Mesodermal cell (in vitro differentiated cells): Measurements from ENCODE around the gene IGSF8.

Experiments
- H3K27ac ChIP-seq: 2 replicates; pipeline ENCODE4 v1.7.0; 2013; ENCODE audit warnings: mild to moderate bottlenecking, low read depth, low read length, moderate library complexity; ENCODE audit not compliant: severe bottlenecking
- H3K36me3 ChIP-seq: 2 replicates; pipeline ENCODE4 v1.7.1; 2013; ENCODE audit warnings: mild to moderate bottlenecking, low read length, moderate library complexity; ENCODE audit not compliant: control insufficient read depth, insufficient read depth
- H3K4me1 ChIP-seq: one replicate; pipeline ENCODE4 v1.7.1; 2013; ENCODE audit warnings: mild to moderate bottlenecking, low read length; ENCODE audit not compliant: insufficient read depth, control insufficient read depth, poor library complexity, severe bottlenecking
- H3K4me3 ChIP-seq: 2 replicates; pipeline ENCODE4 v1.7.0; 2013; ENCODE audit warnings: low read length, control low read depth, mild to moderate bottlenecking; ENCODE audit not compliant: insufficient read depth, poor library complexity, severe bottlenecking; ENCODE audit errors: extremely low read depth
- H3K9me3 ChIP-seq: 2 replicates; pipeline ENCODE4 v1.7.1; 2013; ENCODE audit warnings: mild to moderate bottlenecking, low read length, moderate library complexity; ENCODE audit not compliant: control insufficient read depth
- WGBS, 2 experiments: methylation state at CpG; one replicate each; pipeline ENCODE4 v1.1.5; 2013; ENCODE audit warnings: missing lambda C conversion rate in 2 of 2; ENCODE audit not compliant: insufficient coverage in 2 of 2; 5-methylcytosine and 5-hydroxymethylcytosine counted together

IGSF8 gene

DNA sequence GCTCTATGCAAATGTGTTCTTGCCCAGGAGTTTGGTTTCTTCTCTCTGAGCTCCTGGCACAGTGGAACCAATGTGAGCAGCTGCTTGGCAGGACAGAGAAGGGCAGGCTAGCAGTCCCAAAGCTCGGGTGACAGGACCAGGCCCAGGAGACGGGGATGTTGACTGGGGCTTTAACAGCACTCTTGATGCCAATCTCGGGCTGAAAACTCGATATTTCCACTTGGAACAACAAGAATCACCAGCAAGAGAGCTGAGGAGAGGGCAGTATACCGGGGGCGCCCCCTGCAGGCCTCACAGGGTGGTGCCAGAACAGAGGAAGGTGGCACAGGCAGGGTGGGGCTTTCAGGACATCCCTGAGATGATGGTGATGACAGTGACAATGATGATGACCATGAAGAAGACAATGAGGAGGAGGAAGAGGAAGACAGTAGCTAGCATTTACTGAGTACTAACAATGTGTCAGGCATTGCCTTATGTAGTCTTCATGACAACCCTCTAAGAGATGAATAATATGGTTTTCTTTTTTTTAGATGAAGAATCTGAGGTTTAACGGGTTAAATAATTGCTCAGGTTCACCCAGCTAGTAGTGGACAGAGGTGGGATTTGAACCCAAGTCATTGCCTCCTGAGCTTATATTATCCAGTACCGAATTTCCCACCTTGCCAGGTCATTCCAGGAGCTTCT is 19.8 kb downstream of the IGSF8 start:
- Histone ChIP-seq H3K27ac (no peak overlapping the region), H3K9me3 (no peaks in the 10 kb centered on the region), H3K4me3 (no peak overlapping the region), H3K36me3 (no peaks in the 10 kb centered on the region), H3K4me1 (no peaks in the 10 kb centered on the region)
- 7 to 9% methylated on average over 6 of the region's 8 CpGs for WGBS, 2 experiments

DNA sequence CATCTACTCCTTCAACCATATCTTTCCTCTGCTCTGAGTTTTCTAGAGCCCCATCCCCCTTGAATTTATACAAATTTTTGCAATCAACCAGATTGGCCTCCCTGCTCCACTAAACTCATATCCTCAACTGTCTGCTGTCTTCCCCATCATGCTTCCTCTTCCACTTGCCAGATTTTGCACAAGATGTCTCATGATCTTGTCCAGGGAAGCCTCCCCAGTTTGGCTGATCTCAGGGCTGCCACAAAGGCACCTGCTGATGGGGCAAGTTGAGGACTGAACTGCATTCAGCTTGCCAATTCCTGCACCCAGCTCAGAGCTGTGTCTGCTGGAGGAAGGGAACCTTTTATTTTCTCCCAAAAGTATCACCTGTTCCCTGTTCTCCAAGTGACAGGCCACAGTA is 20.9 kb downstream of the IGSF8 start:
- no peak overlapping the region for H3K4me3 ChIP-seq
- no peak overlapping the region for H3K27ac ChIP-seq
- no peaks in the 10 kb centered on the region for H3K9me3 ChIP-seq
- no peaks in the 10 kb centered on the region for H3K36me3 ChIP-seq
- no peaks in the 10 kb centered on the region for H3K4me1 ChIP-seq

DNA sequence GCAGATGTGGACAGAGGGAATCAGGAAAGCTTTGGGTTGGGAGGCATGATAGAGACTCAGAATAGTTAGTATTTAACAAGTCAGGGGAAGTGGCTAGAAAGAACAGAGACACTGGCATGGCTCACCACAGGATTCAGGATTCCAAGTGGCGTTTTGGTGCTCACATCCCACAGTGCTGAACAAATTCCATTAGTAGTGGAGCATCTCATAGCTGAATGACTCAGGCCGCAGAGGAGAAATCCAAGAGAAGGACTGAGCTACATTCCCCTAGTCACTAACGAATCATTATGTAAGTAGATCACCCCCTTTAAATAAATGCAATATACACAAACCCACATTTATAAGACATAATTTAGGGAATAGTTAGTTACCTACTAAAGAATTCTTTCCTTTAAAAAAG is 22.1 kb downstream of the IGSF8 start:
- Histone ChIP-seq H3K27ac (no peak overlapping the region), H3K9me3 (no peaks in the 10 kb centered on the region), H3K4me3 (no peak overlapping the region), H3K4me1 (no peaks in the 10 kb centered on the region), H3K36me3 (no peaks in the 10 kb centered on the region)
- WGBS, 2 experiments: 62 to 83% methylated on average over 2 of the region's 3 CpGs

DNA sequence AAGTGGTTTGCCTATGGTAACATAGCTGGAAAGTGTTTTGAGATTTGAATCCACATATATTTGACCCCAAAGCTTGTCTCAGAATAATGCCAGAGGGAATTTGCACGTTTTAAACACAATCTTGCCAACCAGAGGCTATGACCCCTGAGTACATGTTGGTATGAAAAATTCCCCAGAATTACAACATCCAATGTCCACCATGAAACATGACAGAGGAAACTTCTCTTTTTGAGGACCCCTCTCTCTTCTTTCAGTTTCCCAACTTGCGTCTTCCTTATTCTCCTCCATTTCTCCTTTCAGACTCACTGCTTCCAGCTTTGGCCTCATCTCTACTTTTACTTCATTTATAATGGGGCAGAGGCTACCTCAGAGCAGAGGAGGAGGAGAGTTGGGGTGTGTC is 22.6 kb downstream of the IGSF8 start:
- Histone ChIP-seq H3K9me3 (no peaks in the 10 kb centered on the region), H3K4me1 (no peaks in the 10 kb centered on the region), H3K27ac (no peak overlapping the region), H3K4me3 (no peak overlapping the region), H3K36me3 (no peaks in the 10 kb centered on the region)
- 50 to 61% methylated on average over 1 to 2 of the region's 2 CpGs for WGBS, 2 experiments

DNA sequence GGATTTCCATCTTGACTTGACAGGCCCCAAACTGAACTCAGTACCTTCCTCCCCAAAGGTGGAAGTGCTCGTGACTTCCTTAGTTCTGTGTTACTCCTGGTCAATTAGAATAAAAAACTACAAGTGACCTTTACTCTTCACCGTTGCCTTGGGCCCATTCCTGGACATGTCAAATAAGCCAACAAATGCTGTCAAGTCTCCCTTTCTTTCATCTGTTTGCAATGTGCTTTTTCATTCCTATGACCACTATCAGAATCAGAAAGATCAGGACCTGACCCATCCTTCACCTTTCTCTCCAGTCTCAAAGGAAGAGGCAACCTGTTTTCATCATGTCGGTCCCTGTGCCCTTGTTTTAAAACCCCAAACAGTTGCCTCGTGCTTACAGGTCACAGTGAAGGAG is 23.6 kb downstream of the IGSF8 start:
- Histone ChIP-seq H3K36me3 (no peaks in the 10 kb centered on the region), H3K4me1 (peaks cover under 1% of the 10 kb centered on the region), H3K4me3 (no peak overlapping the region), H3K27ac (no peak overlapping the region), H3K9me3 (no peaks in the 10 kb centered on the region)
- WGBS, 2 experiments: 69 to 93% methylated on average over 2 to 3 of the region's 4 CpGs

DNA sequence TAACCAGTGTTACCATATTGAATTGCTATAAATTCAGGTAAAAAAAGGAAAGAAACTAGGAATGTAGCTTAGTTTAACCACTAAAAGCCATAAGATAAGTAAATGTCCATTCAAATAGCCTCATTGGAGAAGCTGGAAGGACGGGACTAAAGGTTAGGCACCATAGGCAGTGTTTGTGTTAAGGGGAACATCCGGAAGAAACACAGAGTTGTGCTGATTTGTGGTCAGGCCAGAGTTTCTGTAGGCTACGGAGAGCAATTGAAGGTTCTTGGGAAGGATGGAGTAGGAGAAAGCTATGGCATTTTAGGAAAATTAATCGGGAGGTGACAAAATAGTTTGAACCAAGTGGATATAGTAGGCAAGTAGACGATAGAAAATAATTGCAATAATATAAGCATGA is 27.1 kb downstream of the IGSF8 start:
- Histone ChIP-seq H3K4me3 (no peak overlapping the region), H3K4me1 (peaks cover 3% of the 10 kb centered on the region), H3K27ac (no peak overlapping the region), H3K36me3 (no peaks in the 10 kb centered on the region), H3K9me3 (no peaks in the 10 kb centered on the region)
- 85 to 96% methylated on average over 5 of the region's 5 CpGs for WGBS, 2 experiments

DNA sequence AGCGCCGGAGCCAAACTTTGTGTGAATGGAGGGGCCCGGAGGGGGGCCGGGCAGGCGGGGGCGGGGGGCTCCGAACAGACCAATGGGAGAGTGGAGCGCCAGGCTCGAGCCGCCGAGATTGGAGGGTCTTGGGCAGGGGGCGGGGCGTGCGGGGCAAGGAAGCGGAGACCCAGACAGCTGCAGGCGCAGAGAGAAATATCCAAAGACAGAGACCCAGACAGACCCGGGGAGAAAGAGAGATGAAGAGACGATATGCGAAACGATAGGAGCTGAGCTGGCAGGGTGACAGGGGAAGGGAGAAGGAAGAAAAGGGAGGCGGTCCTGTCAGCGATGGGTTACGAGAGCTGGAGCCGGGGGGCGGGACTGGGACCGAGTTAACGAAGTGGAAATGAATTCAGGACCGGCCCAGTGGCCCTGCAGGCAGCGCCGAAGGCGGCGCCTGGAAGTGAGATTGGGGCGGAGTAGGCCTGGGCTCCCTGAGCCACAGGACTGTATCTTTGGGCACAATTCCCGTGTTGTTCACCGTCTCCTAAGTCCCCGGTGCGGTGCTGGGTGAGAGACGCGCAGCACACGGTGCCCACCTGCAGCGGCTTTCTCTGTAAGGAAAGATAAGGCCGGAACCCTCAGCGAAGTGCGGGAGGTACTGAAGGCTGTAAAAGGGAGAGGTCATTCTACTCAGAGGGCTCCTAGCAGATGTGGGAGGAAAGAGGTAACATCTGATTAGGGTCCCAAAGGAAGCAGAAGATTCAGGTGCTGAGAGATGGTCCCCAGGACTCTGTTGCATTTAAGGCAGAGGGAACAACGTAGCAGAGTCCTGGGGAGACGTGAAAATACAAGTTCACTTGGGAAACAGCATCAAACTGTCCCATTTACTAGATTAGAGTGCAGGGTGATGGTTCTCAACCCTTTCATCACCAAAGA is 27.9 kb downstream of the IGSF8 start:
- Histone ChIP-seq H3K36me3 (no peaks in the 10 kb centered on the region), H3K4me3 (peak overlapping the region; percentile 39), H3K9me3 (no peaks in the 10 kb centered on the region), H3K27ac (no peak overlapping the region), H3K4me1 (peaks cover 3% of the 10 kb centered on the region)
- 0 to 3% methylated on average over 38 to 41 of the region's 46 CpGs for WGBS, 2 experiments

DNA sequence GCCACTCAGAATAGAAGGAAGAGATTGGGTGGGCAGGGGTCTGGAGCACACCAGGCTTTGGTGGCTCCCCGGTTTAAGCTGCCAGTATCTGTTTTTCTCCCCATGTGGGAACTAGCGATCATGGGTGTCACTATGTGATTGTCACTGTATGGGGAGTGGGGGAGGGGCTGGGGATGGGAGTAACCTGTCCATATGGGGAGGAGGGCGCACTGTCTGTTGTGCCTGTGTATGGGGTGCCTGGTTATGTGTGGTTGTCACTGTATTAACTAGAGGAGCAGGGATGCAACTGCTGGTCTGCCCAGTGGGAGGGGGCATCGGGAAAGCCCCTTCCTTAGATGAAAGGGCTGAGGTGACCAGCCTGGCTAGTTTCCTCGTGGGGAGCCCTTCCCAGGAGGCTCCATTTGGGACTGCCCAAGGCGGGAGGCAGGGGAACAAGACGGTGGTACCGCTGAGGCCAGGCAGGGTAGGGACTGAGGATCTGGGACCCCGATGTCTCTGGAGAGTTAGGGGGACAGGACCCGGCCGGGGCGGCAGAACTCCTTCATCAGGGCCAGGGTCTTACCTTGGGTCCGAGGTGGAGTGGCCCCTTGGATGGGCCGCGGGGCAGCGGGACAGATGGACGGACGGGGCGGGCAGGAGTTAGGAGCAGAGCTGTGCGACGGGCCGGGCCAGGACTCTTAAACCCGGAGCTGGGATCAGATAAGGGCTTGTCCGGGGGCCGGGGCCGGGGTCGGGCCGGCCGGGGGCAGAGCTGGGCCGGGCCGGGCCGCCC is 28.8 kb downstream of the IGSF8 start, which contains the start of gene KCNJ10:
KCNJ10 (minus strand) TSS at position 701 of the 772 bp plus-strand sequence. CDS start 27,628 bp downstream, outside the sequence.
- H3K4me3 ChIP-seq: peak within 1 kb of the TSS; percentile 39
- 27 to 32% methylated on average over 16 to 22 of the region's 32 CpGs for WGBS, 2 experiments
- H3K4me1 ChIP-seq: peaks cover 3% of the 10 kb centered on the region
- no peak within 1 kb of the TSS for H3K27ac ChIP-seq
- no peaks in the 10 kb centered on the region for H3K9me3 ChIP-seq
- H3K36me3 ChIP-seq: no peaks in the 10 kb centered on the region

DNA sequence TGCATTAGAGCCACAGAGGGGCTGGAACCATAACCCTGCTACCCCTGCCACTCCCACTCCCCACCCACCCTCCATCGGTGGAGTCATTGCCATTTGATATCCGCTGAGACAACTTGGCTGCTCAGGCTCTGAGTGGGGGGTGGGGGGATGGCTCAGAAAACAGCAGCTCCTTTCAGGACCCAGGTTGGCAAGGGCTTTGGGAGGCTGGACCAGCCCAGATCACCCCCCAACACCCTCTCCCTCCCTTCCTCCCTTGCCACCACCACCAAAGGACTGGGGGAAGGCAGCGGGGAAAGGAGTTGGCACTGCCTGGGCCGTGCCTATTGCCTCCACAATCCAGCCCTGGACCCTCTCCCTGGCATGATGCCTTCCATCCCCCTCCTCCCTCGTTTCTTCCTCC is 30.2 kb downstream of the IGSF8 start:
- Histone ChIP-seq H3K36me3 (no peaks in the 10 kb centered on the region), H3K27ac (no peak overlapping the region), H3K4me3 (no peak overlapping the region), H3K4me1 (peaks cover 3% of the 10 kb centered on the region), H3K9me3 (no peaks in the 10 kb centered on the region)
- WGBS, 2 experiments: 89 to 100% methylated on average over 1 to 2 of the region's 5 CpGs

DNA sequence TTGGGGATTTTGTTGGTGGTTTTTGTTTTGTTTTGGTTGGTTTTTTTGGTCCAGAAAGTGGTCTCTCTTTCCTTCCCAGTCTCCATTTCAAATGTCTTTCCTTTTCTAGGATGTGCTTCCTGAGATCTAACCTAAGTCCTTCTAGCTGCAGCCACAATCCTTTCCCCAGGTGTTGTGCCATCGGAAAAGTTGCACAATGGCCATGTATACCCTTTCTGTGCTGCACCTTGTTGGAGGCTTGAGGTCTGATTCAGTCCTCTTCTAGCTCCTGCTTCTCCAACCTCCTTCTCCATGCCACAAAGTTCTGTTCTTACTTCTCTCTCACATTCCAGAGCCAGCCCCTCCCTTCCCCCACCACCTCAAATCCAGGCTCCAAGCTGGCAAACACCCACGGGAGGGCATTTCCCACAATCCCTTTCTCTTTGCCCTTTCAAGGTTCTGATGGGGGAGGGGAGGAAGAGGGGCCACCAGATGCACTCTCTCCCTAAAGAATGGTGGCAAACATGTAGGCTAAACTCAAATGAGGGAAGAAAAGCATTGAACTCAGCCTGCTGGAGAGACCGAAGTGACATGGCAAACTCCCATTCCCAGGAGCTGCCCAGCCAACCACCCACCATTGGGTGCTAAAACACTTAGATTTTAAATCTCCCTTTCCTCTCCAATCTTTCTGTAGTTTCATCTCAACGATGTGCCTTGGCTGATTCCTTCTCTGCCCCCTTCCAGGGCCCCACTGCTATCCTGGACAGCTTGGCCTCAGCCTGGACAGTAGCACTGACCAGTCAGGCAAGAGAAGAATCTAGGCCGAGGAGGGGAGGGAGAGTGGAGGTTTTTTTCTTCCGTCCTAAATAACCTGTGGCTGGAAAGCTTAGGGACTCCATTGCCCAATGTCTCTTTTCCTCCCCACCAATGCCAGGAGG is 31.3 kb downstream of the IGSF8 start:
- H3K36me3 ChIP-seq: no peaks in the 10 kb centered on the region
- H3K9me3 ChIP-seq: no peaks in the 10 kb centered on the region
- 76 to 97% methylated on average over 3 of the region's 6 CpGs for WGBS, 2 experiments
- H3K27ac ChIP-seq: no peak overlapping the region
- no peak overlapping the region for H3K4me3 ChIP-seq
- peaks cover 3% of the 10 kb centered on the region for H3K4me1 ChIP-seq
